Activated CD8-positive, alpha-beta memory T cell treated with anti-CD3 and anti-CD28 coated beads, Interleukin-2, amount 50 U/mL, for 48 hours (primary cell): Measurements from ENCODE around the gene ZNF408.
"Not testable (repeated sequence)": the region's sequence is repeated elsewhere in the genome, so short reads cannot be mapped to it uniquely, and the experiment has no call there.

Source experiments
- DNase-seq: peaks from one replicate; pipeline ENCODE4 v3.0.0-alpha.2; 2020

ZNF408 gene

GRCh38 chr11:46698597-46698996 lies 2.2 kb upstream of the ZNF408 start:
- DNase-seq: no peak

GRCh38 chr11:46701078-46701654 lies 335 bp downstream of the ZNF408 start:
- no peak for DNase-seq

DNA sequence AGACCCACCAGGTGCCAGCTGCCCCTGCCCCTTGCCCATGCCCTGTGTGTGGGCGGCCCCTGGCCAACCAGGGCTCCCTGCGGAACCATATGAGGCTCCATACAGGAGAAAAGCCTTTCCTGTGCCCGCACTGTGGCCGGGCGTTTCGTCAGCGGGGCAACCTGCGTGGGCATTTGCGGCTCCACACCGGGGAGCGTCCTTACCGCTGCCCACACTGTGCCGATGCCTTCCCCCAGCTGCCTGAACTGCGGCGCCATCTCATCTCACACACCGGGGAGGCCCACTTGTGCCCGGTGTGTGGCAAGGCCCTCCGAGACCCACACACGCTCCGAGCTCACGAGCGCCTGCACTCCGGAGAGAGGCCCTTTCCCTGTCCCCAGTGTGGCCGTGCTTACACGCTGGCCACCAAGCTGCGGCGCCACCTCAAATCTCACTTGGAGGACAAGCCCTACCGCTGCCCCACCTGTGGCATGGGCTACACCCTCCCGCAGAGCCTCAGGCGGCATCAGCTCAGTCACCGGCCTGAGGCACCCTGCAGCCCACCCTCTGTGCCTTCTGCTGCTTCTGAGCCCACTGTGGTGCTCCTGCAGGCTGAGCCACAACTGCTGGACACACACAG lies 4.3 kb downstream of the ZNF408 start:
- DNase-seq: no peak

GRCh38 chr11:46706886-46707285 lies 6.1 kb downstream of the ZNF408 start:
- DNase-seq: no peak

- not testable (repeated sequence) for DNase-seq
Measured at GRCh38 chr11:46709351-46709750, 8.5 kb downstream of the ZNF408 start.

GRCh38 chr11:46710821-46711269 lies 10.0 kb downstream of the ZNF408 start:
- DNase-seq: no peak

DNA sequence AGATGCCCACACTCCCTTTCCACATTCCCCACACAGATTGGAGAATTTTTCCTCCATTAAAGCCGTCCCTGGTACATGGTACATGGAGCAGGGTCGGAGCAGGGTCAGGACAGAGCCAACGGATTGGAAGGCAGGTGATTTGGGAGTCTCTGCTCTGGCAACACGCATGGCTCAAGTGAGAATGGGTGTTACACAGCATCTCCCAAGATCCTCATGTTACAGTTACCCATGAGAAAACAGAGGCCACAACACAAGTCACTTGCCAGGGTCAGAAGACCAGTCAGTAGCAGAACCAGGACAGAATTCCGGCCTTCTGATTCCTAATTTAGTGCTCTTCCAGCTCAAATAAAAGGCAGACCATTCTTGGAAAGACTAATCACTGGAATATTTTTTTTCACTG lies 10.5 kb downstream of the ZNF408 start:
- no peak for DNase-seq

DNA sequence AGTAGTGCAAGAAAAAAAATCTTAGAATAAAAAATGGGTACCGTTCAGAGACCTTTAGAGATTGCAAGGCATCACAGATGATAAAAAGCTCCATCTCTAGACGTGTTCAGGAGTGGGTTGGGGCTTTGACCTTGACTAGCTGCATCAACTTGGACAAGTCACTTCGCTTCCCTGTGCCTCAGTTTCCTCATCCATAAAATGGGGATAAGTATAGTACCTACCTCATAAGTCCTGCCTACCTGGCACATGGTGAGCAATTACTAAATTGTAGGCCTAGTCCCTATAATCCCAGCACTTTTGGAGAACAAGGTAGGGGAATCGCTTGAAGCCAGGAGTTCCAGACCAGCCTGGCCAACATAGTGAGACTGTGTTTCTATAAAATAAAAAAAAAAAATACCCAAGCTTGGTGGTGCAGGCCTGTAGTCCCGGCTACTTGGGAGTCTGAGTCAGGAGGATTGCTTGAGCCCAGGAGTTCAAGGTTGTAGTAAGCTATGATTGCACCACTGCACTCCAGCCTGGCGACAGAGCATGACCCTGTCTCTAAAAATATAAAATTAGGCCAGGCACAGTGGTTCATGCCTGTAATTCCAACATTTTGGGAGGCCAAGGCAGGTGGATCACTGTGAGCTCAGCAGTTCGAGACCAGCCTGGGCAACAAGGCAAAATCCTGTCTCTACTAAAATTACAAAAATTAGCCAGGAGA lies 12.2 kb downstream of the ZNF408 start:
- DNase-seq: no peak

DNA sequence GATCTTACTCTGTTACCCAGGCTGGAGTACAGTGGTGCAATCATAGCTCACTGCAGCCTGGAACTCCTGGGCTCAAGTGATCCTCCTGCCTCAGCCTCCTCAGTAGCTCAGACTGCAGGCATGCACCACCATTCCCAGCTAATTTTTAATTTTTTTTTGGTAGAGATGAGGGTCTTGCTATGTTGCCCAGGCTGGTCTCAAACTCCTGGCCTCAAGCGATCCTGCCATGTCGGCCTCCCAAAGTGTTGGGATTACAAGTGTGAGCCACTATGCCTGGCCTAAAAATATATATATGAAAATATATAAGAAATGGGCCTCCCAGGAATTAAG lies 17.0 kb downstream of the ZNF408 start:
- not testable (repeated sequence) for DNase-seq

GRCh38 chr11:46718155-46719019 lies 17.6 kb downstream of the ZNF408 start:
- DNase-seq: no peak

DNA sequence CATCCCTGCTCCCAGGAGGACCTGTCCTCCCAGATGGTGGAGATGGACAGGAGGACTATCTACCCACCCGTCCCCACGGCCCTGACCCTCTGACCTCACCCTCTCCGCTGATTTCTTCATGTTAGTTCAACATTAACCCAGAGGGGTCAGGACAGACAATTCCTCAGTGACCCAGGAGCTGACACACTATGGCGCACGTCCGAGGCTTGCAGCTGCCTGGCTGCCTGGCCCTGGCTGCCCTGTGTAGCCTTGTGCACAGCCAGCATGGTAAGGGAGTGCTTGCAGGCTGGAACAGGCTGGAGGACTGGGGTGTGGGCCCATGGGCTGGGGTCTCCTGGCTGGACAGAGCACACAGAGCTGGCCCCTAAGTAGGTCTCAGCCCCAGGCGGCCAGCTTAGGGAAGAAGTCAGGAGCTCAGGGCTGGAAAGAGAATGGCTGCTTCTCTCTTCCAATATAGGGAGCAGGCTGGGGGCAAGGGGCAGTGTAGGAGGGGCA lies 18.3 kb downstream of the ZNF408 start, which contains the start of gene F2:
Gene F2 (plus strand): TSS at position 166 of the 495 bp plus-strand sequence. CDS start 23 bp downstream, at position 189.
- DNase-seq: no peak

DNA sequence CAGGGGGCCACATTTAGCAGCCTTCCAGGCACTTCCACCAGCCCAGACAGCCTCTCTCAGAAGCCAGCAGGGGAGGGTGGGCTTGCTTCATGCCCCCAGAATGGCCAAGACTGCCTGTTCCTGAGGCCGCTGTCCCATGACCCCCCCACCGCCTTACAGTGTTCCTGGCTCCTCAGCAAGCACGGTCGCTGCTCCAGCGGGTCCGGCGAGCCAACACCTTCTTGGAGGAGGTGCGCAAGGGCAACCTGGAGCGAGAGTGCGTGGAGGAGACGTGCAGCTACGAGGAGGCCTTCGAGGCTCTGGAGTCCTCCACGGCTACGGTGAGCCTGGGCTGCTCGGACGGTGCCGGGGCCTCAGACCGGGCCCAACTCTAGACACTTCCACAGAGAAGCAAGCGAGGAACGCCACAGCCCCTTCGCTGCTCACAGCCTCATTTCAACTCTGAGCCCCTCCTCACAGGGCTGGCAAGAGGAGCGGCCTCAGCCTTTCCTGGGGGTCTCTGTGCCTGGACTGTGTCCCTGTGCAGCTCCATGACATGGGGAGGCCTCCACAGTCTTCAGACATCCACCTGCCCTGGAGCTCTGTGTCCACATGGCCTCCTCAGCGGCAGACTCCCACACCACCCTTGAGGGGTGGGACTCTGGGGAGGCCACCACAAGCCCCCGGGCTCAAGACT lies 18.9 kb downstream of the ZNF408 start:
- DNase-seq: no peak

DNA sequence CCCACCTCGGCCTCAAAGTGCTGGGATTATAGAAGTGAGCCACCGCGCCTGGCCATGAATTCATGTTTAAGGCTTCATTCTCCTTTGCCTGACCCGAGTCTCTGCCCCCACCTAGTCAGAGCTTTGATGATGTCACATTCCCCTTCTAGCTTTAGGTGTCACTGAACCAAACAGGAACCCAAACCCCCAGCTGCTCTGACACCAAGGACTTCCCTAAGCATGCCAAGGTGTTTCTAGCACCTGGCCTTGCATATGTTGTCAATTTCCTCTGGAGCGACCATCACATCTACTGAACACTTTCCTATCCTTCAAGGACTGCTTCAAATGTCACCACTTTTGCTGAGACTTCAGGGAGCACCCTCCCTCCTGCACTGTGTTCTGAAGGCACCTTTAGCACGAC lies 20.5 kb downstream of the ZNF408 start:
- DNase-seq: no peak

GRCh38 chr11:46722566-46723358 lies 21.9 kb downstream of the ZNF408 start:
- DNase-seq: no peak

DNA sequence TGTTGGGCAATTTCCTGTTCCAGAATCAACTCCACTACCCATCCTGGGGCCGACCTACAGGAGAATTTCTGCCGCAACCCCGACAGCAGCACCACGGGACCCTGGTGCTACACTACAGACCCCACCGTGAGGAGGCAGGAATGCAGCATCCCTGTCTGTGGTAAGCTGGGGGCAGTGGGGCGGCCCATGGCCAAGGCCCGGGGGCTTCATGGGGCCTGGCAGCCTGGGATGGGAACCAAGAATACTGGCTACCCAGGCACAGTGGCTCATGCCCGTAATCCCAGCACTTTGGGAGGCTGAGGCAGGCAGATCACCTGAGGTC lies 22.5 kb downstream of the ZNF408 start:
- DNase-seq: no peak

DNA sequence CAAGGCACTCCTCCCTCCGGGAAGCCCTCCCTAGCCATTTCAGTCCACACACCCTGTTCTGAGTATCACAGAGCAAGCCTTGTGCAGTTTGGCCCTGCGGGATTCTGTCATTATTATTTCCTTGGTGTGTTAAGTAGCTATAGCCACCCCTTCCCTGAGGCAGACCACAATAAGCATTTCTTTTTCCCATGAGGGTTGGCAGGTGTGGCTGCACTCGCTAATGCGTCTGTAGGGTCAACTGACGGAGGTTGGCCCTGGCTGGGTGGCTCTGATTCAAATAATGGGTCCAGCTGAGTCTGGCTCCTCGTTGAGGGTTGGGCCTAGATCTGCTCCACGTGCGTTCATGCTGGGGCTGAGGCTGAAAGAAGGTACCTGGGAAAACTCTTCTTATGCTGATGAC lies 23.3 kb downstream of the ZNF408 start:
- no peak for DNase-seq

DNA sequence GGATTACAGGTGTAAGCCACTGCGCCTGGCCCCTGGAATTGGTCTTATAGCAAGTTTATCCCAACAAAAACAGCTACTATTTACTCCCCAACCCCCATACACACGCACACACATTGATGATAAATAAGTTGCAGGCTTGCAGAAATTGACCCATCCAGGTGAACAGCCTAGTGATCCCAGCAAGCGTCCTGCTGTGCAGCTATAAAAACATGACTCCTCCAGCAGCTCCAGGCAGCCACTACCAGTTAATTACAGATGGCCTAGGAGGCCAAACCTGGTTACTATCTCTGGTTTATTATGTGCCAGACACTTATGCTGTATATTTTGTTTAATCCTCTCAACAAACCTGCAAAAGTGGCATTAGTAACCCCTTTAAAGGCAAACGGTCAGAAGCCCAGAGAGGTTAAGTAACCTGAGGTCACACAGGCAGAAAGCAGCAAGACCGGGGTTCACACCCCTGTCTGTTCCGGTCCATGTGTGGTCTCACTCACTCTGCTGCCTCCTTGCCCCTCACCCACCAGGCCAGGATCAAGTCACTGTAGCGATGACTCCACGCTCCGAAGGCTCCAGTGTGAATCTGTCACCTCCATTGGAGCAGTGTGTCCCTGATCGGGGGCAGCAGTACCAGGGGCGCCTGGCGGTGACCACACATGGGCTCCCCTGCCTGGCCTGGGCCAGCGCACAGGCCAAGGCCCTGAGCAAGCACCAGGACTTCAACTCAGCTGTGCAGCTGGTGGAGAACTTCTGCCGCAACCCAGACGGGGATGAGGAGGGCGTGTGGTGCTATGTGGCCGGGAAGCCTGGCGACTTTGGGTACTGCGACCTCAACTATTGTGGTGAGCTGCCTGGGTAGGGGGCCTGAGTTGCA lies 24.7 kb downstream of the ZNF408 start:
- no peak for DNase-seq

GRCh38 chr11:46726206-46726862 lies 25.5 kb downstream of the ZNF408 start:
- DNase-seq: no peak

- DNase-seq: no peak
Measured at GRCh38 chr11:46727952-46728658, 27.3 kb downstream of the ZNF408 start.

GRCh38 chr11:46728659-46729040 lies 27.8 kb downstream of the ZNF408 start:
- no peak for DNase-seq
